GM18868 (cell line): ENCODE results near the gene HPS5.
"Not testable (repeated sequence)": the region's sequence is repeated elsewhere in the genome, so short reads cannot be mapped to it uniquely, and the experiment has no call there.

ENCODE experiments used
- ATAC-seq: cut with Tn5 transposase; IDR thresholded peaks from one replicate; pipeline ENCODE4 v1.9.1; 2021; ENCODE audit warnings: mild to moderate bottlenecking, moderate library complexity; ENCODE audit not compliant: unreplicated experiment

Gene HPS5

GRCh38 chr11:18280438-18281045 lies 41.4 kb downstream of the HPS5 start:
- peak; percentile 90 for ATAC-seq

- ATAC-seq = no peak
Observed at GRCh38 chr11:18277565-18278271, 44.2 kb downstream of the HPS5 start.

- ATAC-seq = no peak
Observed at GRCh38 chr11:18271206-18271605, 50.7 kb downstream of the HPS5 start.

- ATAC-seq = no peak
Observed at GRCh38 chr11:18270102-18270501, 51.8 kb downstream of the HPS5 start.

- ATAC-seq = not testable (repeated sequence)
Observed at GRCh38 chr11:18269252-18269651, 52.7 kb downstream of the HPS5 start.

GRCh38 chr11:18267335-18268133 lies 54.4 kb downstream of the HPS5 start:
- peak; percentile 66 for ATAC-seq

GRCh38 chr11:18265949-18266348 lies 56.0 kb downstream of the HPS5 start, which contains the start of gene SAA1:
TSS of gene SAA1 (plus strand) at chr11:18266264. CDS start at chr11:18266888, 624 bp downstream.
- no peak for ATAC-seq

- ATAC-seq = no peak
Observed at GRCh38 chr11:18264677-18265555, 57.0 kb downstream of the HPS5 start.

GRCh38 chr11:18264035-18264434 lies 57.9 kb downstream of the HPS5 start:
- ATAC-seq = peak; percentile 53

- not testable (repeated sequence) for ATAC-seq
Observed at GRCh38 chr11:18262681-18263350, 59.1 kb downstream of the HPS5 start.

- no peak for ATAC-seq
Observed at GRCh38 chr11:18261721-18262120, 60.2 kb downstream of the HPS5 start.

GRCh38 chr11:18259259-18259658 lies 62.7 kb downstream of the HPS5 start:
- no peak for ATAC-seq

- no peak for ATAC-seq
Observed at GRCh38 chr11:18254781-18255361, 67.1 kb downstream of the HPS5 start.

GRCh38 chr11:18253778-18254338 lies 68.1 kb downstream of the HPS5 start:
- no peak for ATAC-seq

- no peak for ATAC-seq
Observed at GRCh38 chr11:18253233-18253632, 68.7 kb downstream of the HPS5 start.

GRCh38 chr11:18248561-18248960 lies 73.4 kb downstream of the HPS5 start, which contains the start of gene SAA2:
TSS of gene SAA2 (minus strand) at chr11:18248668. CDS start at chr11:18248011, 657 bp downstream.
- ATAC-seq = no peak

- peak; percentile 3 for ATAC-seq
Observed at GRCh38 chr11:18247191-18247581, 74.8 kb downstream of the HPS5 start.

GRCh38 chr11:18246379-18247190 lies 75.4 kb downstream of the HPS5 start:
- peak; percentile 73 for ATAC-seq

- ATAC-seq = no peak
Observed at GRCh38 chr11:18245396-18245795, 76.5 kb downstream of the HPS5 start.
